Right cardiac atrium (tissue), 5 donors: ENCODE measurements around the gene PSMD8. TPM values are rescaled to one million over a fixed set of nuclear protein-coding genes. Genes with fewer than 3 reads are reported as not detected.
"Not testable (repeated sequence)": the region's sequence is repeated elsewhere in the genome, so short reads cannot be mapped to it uniquely, and the experiment has no call there.

Experiments used
- ATAC-seq, 2 donors: fragments of 200-7000 bp; cut with Tn5 transposase; one replicate each; pipeline versions ENCODE4 v1.8.0 to v1.9.1; 2020; ENCODE audit warnings: moderate library complexity in 2 of 2, mild to moderate bottlenecking in 1 of 2
- DNase-seq, 3 donors: peaks; one replicate each; pipeline ENCODE4 v3.0.0-alpha.2; 2020
- H3K27ac ChIP-seq: one replicate; pipeline ENCODE4 v1.5.1; 2013; ENCODE audit warnings: mild to moderate bottlenecking, low read length, control low read depth, moderate library complexity
- H3K27me3 ChIP-seq: one replicate; pipeline ENCODE4 v1.6.1; 2013; ENCODE audit not compliant: control insufficient read depth, insufficient read depth
- H3K4me1 ChIP-seq: one replicate; pipeline ENCODE4 v1.6.1; 2013; ENCODE audit warnings: low read length; ENCODE audit not compliant: control insufficient read depth, insufficient read depth
- H3K4me3 ChIP-seq: one replicate; pipeline ENCODE4 v1.5.1; 2013; ENCODE audit warnings: low read length, control low read depth
- H3K9me3 ChIP-seq: one replicate; pipeline ENCODE4 v1.6.1; 2013; ENCODE audit warnings: low read length; ENCODE audit not compliant: control insufficient read depth
- WGBS: extraction: QIAGEN DNeasy Blood & Tissue Kit; methylation state at CpG from one replicate; pipeline ENCODE4 v1.1.7; 2013; 5-methylcytosine and 5-hydroxymethylcytosine counted together
- intact Hi-C, 4 donors: fragments of 100-400 bp; cut with DNase I; formaldehyde crosslinking; loops; one replicate each; pipeline versions ENCODE4 v1.11.0 to v1.14.0; 2022 to 2023
- long read RNA-seq, 4 donors: library from polyadenylated mRNA; unstranded; transcript quantifications; one replicate each; pipeline ENCODE4 v2.0.0, GENCODE V29; 2020 to 2021
- polyA plus RNA-seq: library from polyadenylated mRNA; stranded (reverse); fragments of 200-250 nt; gene quantifications from one replicate; pipeline ENCODE4 v1.2.3, GENCODE V29; 2013
- total RNA-seq, 4 donors: library from RNA; stranded (reverse); fragmentation: NEBNext Ultra II Directional; extraction: Animal tissue kit (Norgen Biotek cat#: 25700); gene quantifications; one replicate each; pipeline ENCODE4 v1.2.1, GENCODE V29; 2021
- donor health status: healthy with polysubstance abuse.
- donor health status: DM: no; HTN: yes; CAD: no.
- donor health status: DM: no; HTN: no; CAD: no.
- donor health status: DM: no; HTN: yes; CAD: no; lungs with severe emphysema.
- donor health status: DM: yes; HTN: yes; CAD: no.

PSMD8 gene
- total RNA-seq: 100 to 1,000 TPM; 223 to 311 (median 259) TPM
- polyA plus RNA-seq: 255 TPM
- long read RNA-seq, donor 1, transcript PSMD8-201 (7 exons, 1,553 nt): major isoform, 350 of 391 reads
- long read RNA-seq, donor 1, transcript PSMD8-208 (6 exons, 771 nt): minor isoform, 15 of 391 reads
- long read RNA-seq, donor 1, partial matches to known transcripts: 19 of 391 reads
- long read RNA-seq, donor 1, other reads (novel, unspliced or antisense): 7 of 391 reads
- long read RNA-seq, donor 2, transcript PSMD8-208 (6 exons, 771 nt): minor isoform, 9 of 292 reads
- long read RNA-seq, donor 2, transcript PSMD8-201 (7 exons, 1,553 nt): major isoform, 252 of 292 reads
- long read RNA-seq, donor 2, partial matches to known transcripts: 18 of 292 reads
- long read RNA-seq, donor 2, other reads (novel, unspliced or antisense): 12 of 292 reads
- long read RNA-seq, donor 3, transcript PSMD8-201 (7 exons, 1,553 nt): major isoform, 619 of 681 reads
- long read RNA-seq, donor 3, transcript PSMD8-208 (6 exons, 771 nt): minor isoform, 15 of 681 reads
- long read RNA-seq, donor 3, partial matches to known transcripts: 20 of 681 reads
- long read RNA-seq, donor 3, other reads (novel, unspliced or antisense): 24 of 681 reads
- long read RNA-seq, donor 4, transcript PSMD8-201 (7 exons, 1,553 nt): major isoform, 229 of 264 reads
- long read RNA-seq, donor 4, transcript PSMD8-208 (6 exons, 771 nt): minor isoform, 10 of 264 reads
- long read RNA-seq, donor 4, partial matches to known transcripts: 13 of 264 reads
- long read RNA-seq, donor 4, other reads (novel, unspliced or antisense): 11 of 264 reads

DNA sequence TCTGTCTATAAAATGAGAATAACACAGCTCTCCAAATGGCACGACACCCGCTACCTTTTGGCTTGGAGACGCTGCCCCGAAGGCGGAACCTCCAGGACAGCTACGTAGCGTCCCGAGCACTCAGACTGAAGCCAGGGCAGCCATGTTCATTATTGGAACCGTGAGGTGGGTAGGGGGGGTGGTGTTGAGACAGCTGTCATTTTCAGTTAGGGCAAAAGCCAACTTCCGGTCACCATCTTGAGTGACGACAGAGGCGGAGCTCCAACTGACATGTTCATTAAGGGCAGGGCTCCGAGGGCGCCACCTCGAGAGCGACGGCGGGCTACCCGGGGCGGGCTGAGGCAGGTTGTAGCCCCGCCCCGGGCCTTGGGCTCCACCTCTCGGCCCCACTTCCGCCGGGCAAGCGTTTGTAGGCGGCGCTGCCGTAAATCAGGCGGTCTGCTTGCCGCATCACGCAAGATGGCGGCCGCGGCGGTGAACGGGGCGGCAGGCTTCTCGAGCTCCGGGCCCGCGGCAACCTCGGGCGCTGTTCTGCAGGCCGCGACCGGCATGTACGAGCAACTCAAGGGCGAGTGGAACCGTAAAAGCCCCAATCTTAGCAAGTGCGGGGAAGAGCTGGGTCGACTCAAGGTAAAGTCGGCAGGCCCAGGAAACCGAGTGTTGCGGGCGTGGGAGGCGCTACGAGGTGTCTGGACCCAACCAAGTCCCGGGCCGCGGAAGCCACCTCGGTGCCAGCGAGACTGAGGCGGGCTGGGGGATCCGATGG is at the start of gene PSMD8:
Gene PSMD8 (plus strand): TSS at position 240 of the 766 bp plus-strand sequence. CDS start 31 bp downstream, at position 271.
- WGBS: 1% methylated on average over 65 of the region's 65 CpGs
- DNase-seq (peak; percentile 99 to 100 (median 99)), ATAC-seq (peak; percentile 98 to 99)
- Histone ChIP-seq H3K27me3 (no peaks in the 10 kb centered on the region), H3K9me3 (no peaks in the 10 kb centered on the region), H3K4me3 (peak within 1 kb of the TSS; percentile 85), H3K27ac (peak within 1 kb of the TSS; percentile 95), H3K4me1 (peaks cover 5% of the 10 kb centered on the region)
- intact Hi-C loops: loop anchor here in 2 of 4 donors (5.0 kb wide), 1 partner anchor 37 kb away; the partner anchor contains the start of gene CATSPERG (in 2 of the 2)

- H3K27ac ChIP-seq: no peak overlapping the region
- H3K4me3 ChIP-seq: no peak overlapping the region
- DNase-seq (peak in 1 of 3 donors; percentile 47), ATAC-seq (no peak)
- 95% methylated on average over 22 of the region's 22 CpGs for WGBS
- no peaks in the 10 kb centered on the region for H3K9me3 ChIP-seq
- intact Hi-C loops: loop anchor here in 1 of 4 donors (10.0 kb wide), 1 partner anchor 422 kb away; the partner anchor contains the start of genes SIPA1L3 and WDR87
- no peaks in the 10 kb centered on the region for H3K27me3 ChIP-seq
- no peaks in the 10 kb centered on the region for H3K4me1 ChIP-seq
Measured at GRCh38 chr19:38326591-38326990, 47.8 kb upstream of the PSMD8 start.

DNA sequence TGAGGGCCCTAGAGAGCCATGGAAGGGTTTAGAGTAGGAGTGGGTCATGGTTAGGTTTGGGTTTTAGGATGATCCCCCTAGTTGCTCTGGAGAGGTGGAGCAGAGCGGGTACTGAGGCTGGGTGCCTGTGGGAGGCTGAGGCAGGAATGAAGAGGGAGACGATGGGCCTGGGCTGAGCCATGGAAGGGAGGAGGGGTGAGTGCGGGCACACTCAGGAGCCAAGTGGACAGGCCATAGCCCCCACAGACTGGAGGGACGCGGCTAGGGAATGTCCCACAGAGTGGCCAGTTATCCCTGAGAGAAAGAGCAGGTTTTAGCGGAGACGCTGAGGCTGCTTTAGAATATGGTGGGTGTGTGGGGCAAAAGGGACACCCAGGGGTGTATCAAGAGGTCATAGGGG is 44.7 kb upstream of the PSMD8 start:
- H3K4me1 ChIP-seq: no peaks in the 10 kb centered on the region
- no peak overlapping the region for H3K4me3 ChIP-seq
- 96% methylated on average over 7 of the region's 7 CpGs for WGBS
- ATAC-seq (no peak), DNase-seq (peak in 1 of 3 donors; percentile 14)
- H3K27me3 ChIP-seq: no peaks in the 10 kb centered on the region
- intact Hi-C loops: loop anchor here (5.0 to 10.0 kb wide), 3 partner anchors 87 to 425 kb away; partner anchors contain the start of genes SIPA1L3 (in 3 of the 4) and WDR87 (in 3 of the 4)
- H3K27ac ChIP-seq: no peak overlapping the region
- H3K9me3 ChIP-seq: no peaks in the 10 kb centered on the region

DNA sequence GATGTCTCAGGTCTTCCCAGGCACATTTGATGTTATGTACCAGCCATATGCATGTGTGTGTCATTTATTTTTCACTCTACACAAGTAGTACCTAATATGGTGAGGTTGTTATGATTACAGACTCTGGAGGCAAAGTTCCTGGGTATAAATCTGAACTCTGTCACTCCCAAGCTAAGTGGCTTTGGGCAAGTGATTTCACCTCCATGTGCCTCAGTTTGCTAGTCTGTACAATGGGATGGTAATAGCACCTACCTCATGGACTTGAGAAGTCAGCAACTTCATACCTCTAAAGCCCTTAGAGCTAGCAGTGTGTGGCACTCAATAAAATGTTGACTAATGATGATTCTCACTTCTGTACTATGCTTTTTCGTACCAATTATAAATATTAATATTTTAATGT is 42.6 kb upstream of the PSMD8 start:
- ATAC-seq (no peak), DNase-seq (no peak)
- H3K9me3 ChIP-seq: no peaks in the 10 kb centered on the region
- no peak overlapping the region for H3K27ac ChIP-seq
- 91% methylated on average over 1 of the region's 1 CpG for WGBS
- intact Hi-C loops: loop anchor here (2.0 to 10.0 kb wide), 4 partner anchors 89 to 427 kb away; partner anchors contain the start of genes SIPA1L3 (in 2 of the 4) and WDR87 (in 2 of the 4)
- no peaks in the 10 kb centered on the region for H3K4me1 ChIP-seq
- no peak overlapping the region for H3K4me3 ChIP-seq
- H3K27me3 ChIP-seq: no peaks in the 10 kb centered on the region

DNA sequence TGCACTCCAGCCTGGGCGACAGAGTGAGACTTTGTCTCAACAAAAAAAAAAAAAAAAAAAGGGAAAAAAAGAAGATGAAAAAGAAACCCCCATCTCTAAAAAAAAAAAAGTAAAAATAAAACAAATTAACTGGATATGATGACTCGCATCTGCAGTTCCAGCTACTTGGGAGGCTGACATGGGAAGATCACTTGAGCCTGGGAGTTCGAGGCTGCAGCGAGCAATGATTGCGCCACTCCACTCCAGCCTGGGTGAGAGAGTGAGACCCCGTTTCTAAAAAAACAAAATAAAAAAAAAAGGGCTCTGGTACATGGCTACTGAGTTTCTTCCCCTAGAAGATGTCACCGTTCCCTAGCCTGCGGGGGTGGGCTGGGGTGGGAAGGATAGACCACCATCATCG is 41.1 kb upstream of the PSMD8 start:
- no peaks in the 10 kb centered on the region for H3K27me3 ChIP-seq
- ATAC-seq (no peak), DNase-seq (peak in 1 of 3 donors; percentile 15)
- H3K27ac ChIP-seq: no peak overlapping the region
- no peaks in the 10 kb centered on the region for H3K9me3 ChIP-seq
- intact Hi-C loops: loop anchor here (2.0 to 10.0 kb wide), 4 partner anchors 91 to 428 kb away; partner anchors contain the start of genes SIPA1L3 (in 2 of the 4) and WDR87 (in 2 of the 4)
- 90% methylated on average over 9 of the region's 9 CpGs for WGBS
- H3K4me1 ChIP-seq: peaks cover 2% of the 10 kb centered on the region
- H3K4me3 ChIP-seq: no peak overlapping the region

GRCh38 chr19:38335949-38336637 is 38.3 kb upstream of the PSMD8 start:
- peaks cover 2% of the 10 kb centered on the region for H3K4me1 ChIP-seq
- no peaks in the 10 kb centered on the region for H3K27me3 ChIP-seq
- ATAC-seq (peak; percentile 95), DNase-seq (peak; percentile 96 to 98 (median 97))
- peak overlapping the region; percentile 88 for H3K27ac ChIP-seq
- intact Hi-C loops: loop anchor here in 3 of 4 donors (2.0 to 10.0 kb wide), 5 partner anchors 36 to 431 kb away; partner anchors contain the start of genes PSMD8 (in 2 of the 3), SIPA1L3 (in 2 of the 3) and WDR87 (in 2 of the 3)
- H3K9me3 ChIP-seq: no peaks in the 10 kb centered on the region
- peak overlapping the region; percentile 73 for H3K4me3 ChIP-seq
- WGBS: 1% methylated on average over 52 of the region's 52 CpGs

DNA sequence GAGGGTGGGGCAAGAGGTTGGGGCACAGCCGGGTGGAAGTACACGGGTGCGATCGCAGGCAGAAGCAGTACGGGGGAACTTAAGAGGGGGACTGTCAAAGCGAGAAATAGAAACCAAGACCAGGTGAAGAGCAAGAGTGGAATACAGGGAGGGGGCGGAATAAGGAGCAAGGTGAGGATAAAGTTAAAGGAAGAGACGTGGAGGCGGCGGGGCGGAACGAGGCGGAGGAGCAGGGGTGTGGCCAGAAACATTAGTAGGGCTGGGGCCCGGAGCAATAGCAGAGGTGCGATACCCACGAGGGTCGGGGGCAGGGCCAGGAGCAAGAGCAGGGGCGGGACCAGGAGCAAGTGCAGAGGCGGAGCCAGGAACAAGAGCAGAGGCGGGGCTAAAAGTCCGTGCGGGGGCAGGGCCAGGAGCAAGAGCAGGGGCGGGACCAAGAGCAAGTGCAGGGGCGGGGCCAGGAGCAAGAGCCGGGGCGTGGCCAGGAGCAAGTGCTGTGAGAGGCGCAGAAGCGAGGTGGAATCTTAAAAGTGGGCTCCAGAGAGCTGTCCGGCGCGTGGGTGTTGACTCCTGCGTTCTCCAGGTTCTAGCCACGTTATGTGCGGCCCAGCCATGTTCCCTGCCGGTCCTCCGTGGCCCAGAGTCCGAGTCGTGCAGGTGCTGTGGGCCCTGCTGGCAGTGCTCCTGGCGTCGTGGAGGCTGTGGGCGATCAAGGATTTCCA is 37.6 kb upstream of the PSMD8 start:
- peak overlapping the region; percentile 86 for H3K27ac ChIP-seq
- H3K9me3 ChIP-seq: no peaks in the 10 kb centered on the region
- peak; percentile 96 to 98 (median 98) for DNase-seq
- intact Hi-C loops: loop anchor here in 3 of 4 donors (5.0 to 10.0 kb wide), 3 partner anchors 36 to 432 kb away; partner anchors contain the start of genes PSMD8 (in 2 of the 3), SIPA1L3 (in 2 of the 3) and WDR87 (in 2 of the 3)
- H3K4me3 ChIP-seq: peak overlapping the region; percentile 73
- H3K27me3 ChIP-seq: no peaks in the 10 kb centered on the region
- 4% methylated on average over 41 of the region's 41 CpGs for WGBS
- peak; percentile 87 for ATAC-seq
- peaks cover 2% of the 10 kb centered on the region for H3K4me1 ChIP-seq

DNA sequence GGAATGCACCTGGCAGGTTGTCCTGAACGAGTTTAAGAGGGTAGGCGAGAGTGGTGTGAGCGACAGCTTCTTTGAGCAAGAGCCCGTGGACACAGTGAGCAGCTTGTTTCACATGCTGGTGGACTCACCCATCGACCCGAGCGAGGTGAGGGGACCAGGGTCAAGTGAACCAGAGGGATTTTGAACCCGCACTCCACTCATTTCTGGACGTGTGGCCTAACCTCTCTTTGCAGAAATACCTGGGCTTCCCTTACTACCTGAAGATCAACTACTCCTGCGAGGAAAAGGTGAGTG is 37.1 kb upstream of the PSMD8 start:
- intact Hi-C loops: loop anchor here in 3 of 4 donors (5.0 to 10.0 kb wide), 3 partner anchors 35 to 433 kb away; partner anchors contain the start of genes PSMD8 (in 2 of the 3), SIPA1L3 (in 2 of the 3) and WDR87 (in 2 of the 3)
- no peak for ATAC-seq
- 67% methylated on average over 10 of the region's 10 CpGs for WGBS

GRCh38 chr19:38339011-38339410 is 35.4 kb upstream of the PSMD8 start:
- DNase-seq, H3K27me3 ChIP-seq, H3K9me3 ChIP-seq, H3K4me3 ChIP-seq, H3K27ac ChIP-seq, ATAC-seq, H3K4me1 ChIP-seq: not testable (repeated sequence)
- intact Hi-C loops: loop anchor here in 3 of 4 donors (5.0 to 10.0 kb wide), 3 partner anchors 33 to 434 kb away; partner anchors contain the start of genes PSMD8 (in 2 of the 3), SIPA1L3 (in 2 of the 3) and WDR87 (in 2 of the 3)
- WGBS: 75% methylated on average over 4 of the region's 4 CpGs

More for the DNA sequence above, 37.1 kb upstream of the PSMD8 start:
- H3K4me1 ChIP-seq: peaks cover 2% of the 10 kb centered on the region
- DNase-seq: no peak
- H3K9me3 ChIP-seq: no peaks in the 10 kb centered on the region
- peak overlapping the region; percentile 73 for H3K4me3 ChIP-seq
- H3K27ac ChIP-seq: no peak overlapping the region
- H3K27me3 ChIP-seq: no peaks in the 10 kb centered on the region
